ENCODE data around the gene TMEM247.

- no peak for TF ChIP-seq CTCF (IDR thresholded peaks at IDR 0.05)
- TF ChIP-seq POLR2AphosphoS5 (IDR thresholded peaks at IDR 0.05), result no peak
- TF ChIP-seq POLR2A (IDR thresholded peaks at IDR 0.05), result no peak
- TF ChIP-seq EP300 (IDR thresholded peaks at IDR 0.05), result no peak
These were observed 3.1 kb downstream of the TMEM247 start for GRCh38 chr2:46482490-46482889.

Data from suprapubic skin (tissue), 4 donors.